ENCODE measurements around the gene TREML2.

GRCh38 chr6:41228096-41228495, 27.1 kb upstream of the TREML2 start, which contains the start of gene TREML4:
- TF ChIP-seq CTCF (IDR thresholded peaks at IDR 0.05 in 4 of 5, conservative IDR thresholded peaks at IDR 0.05 in 1 of 5) = no peak
- TF ChIP-seq POLR2A (IDR thresholded peaks at IDR 0.05) = no peak
